H9 (cell line): ENCODE results near the gene ANKRD53. TPM values are rescaled to one million over a fixed set of nuclear protein-coding genes. Genes with fewer than 3 reads are reported as not detected.

Source experiments
- DNase-seq: peaks from one replicate; pipeline ENCODE4 v3.0.0-alpha.2; 2017
- H2AFZ ChIP-seq: one replicate; pipeline ENCODE4 v1.6.1; 2013; ENCODE audit warnings: mild to moderate bottlenecking, low read length, control low read depth, moderate library complexity
- H2AK5ac ChIP-seq: 2 replicates; pipeline ENCODE4 v1.6.1; 2013; ENCODE audit warnings: low read length, control low read depth, mixed read lengths; ENCODE audit not compliant: insufficient read length
- H2BK120ac ChIP-seq: one replicate; pipeline ENCODE4 v1.6.1; 2013; ENCODE audit warnings: low read depth, mild to moderate bottlenecking, low read length, control low read depth, inconsistent platforms; ENCODE audit not compliant: poor library complexity, severe bottlenecking
- H2BK12ac ChIP-seq: 2 replicates; pipeline ENCODE4 v1.6.1; 2013; ENCODE audit warnings: low read length, control low read depth, mixed read lengths, low read depth; ENCODE audit not compliant: insufficient read length
- H2BK15ac ChIP-seq: 2 replicates; pipeline ENCODE4 v1.6.1; 2013; ENCODE audit warnings: low read depth, low read length, control low read depth
- H2BK20ac ChIP-seq: one replicate; pipeline ENCODE4 v1.6.1; 2013; ENCODE audit warnings: low read depth, mild to moderate bottlenecking, low read length, control low read depth, inconsistent platforms; ENCODE audit not compliant: poor library complexity, severe bottlenecking
- H2BK5ac ChIP-seq: 2 replicates; pipeline ENCODE4 v1.6.1; 2013; ENCODE audit warnings: low read length, control low read depth, mixed read lengths; ENCODE audit not compliant: insufficient read length
- H3K14ac ChIP-seq: 2 replicates; pipeline ENCODE4 v1.6.1; 2013; ENCODE audit warnings: low read length, control low read depth; ENCODE audit not compliant: insufficient read depth
- H3K18ac ChIP-seq: 2 replicates; pipeline ENCODE4 v1.6.1; 2013; ENCODE audit warnings: low read depth, mild to moderate bottlenecking, mixed read lengths, low read length, control low read depth; ENCODE audit not compliant: insufficient read length
- H3K23ac ChIP-seq: 2 replicates; pipeline ENCODE4 v1.6.1; 2013; ENCODE audit warnings: low read length, control low read depth, mixed read lengths, low read depth; ENCODE audit not compliant: insufficient read length
- H3K23me2 ChIP-seq: 2 replicates; pipeline ENCODE4 v1.6.1; 2013; ENCODE audit warnings: low read depth, mild to moderate bottlenecking, mixed read lengths, low read length, control low read depth; ENCODE audit not compliant: insufficient read length, poor library complexity, severe bottlenecking
- H3K27ac ChIP-seq: 2 replicates; pipeline ENCODE4 v1.5.1; 2013; ENCODE audit warnings: low read length, control low read depth, mixed read lengths, low read depth; ENCODE audit not compliant: insufficient read length
- H3K27me3 ChIP-seq: 2 replicates; pipeline ENCODE4 v1.6.1; 2013; ENCODE audit warnings: low read length, control low read depth, inconsistent platforms; ENCODE audit not compliant: insufficient read depth
- H3K4ac ChIP-seq: 2 replicates; pipeline ENCODE4 v1.6.1; 2013; ENCODE audit warnings: low read depth, mild to moderate bottlenecking, control low read depth, inconsistent platforms, low read length, moderate library complexity
- H3K4me1 ChIP-seq: 2 replicates; pipeline ENCODE4 v1.6.1; 2013; ENCODE audit warnings: low read length, control low read depth, inconsistent platforms; ENCODE audit not compliant: insufficient read depth
- H3K4me2 ChIP-seq: 2 replicates; pipeline ENCODE4 v1.6.1; 2013; ENCODE audit warnings: low read length, control low read depth, mixed read lengths; ENCODE audit not compliant: insufficient read length, insufficient read depth
- H3K56ac ChIP-seq: 2 replicates; pipeline ENCODE4 v1.6.1; 2013; ENCODE audit warnings: low read depth, mild to moderate bottlenecking, mixed read lengths, low read length, control low read depth; ENCODE audit not compliant: insufficient read length
- H3K79me1 ChIP-seq: 2 replicates; pipeline ENCODE4 v1.6.1; 2013; ENCODE audit warnings: low read depth, mild to moderate bottlenecking, moderate library complexity, low read length, control low read depth, inconsistent platforms; ENCODE audit not compliant: insufficient read depth, poor library complexity, severe bottlenecking
- H3K79me2 ChIP-seq: 2 replicates; pipeline ENCODE4 v1.6.1; 2013; ENCODE audit warnings: low read length, control low read depth, inconsistent platforms; ENCODE audit not compliant: insufficient read depth
- H3K9ac ChIP-seq: 2 replicates; pipeline ENCODE4 v1.6.1; 2013; ENCODE audit warnings: low read length, control low read depth, mixed read lengths; ENCODE audit not compliant: insufficient read length; ENCODE audit errors: extremely low read depth
- H3K9me3 ChIP-seq: one replicate; pipeline ENCODE4 v1.6.1; 2013; ENCODE audit warnings: low read depth, low read length, inconsistent platforms; ENCODE audit not compliant: control insufficient read depth
- H3T11ph ChIP-seq: one replicate; pipeline ENCODE4 v1.6.1; 2013; ENCODE audit warnings: mild to moderate bottlenecking, low read length, control low read depth, inconsistent platforms
- H4K20me1 ChIP-seq: one replicate; pipeline ENCODE4 v1.6.1; 2013; ENCODE audit not compliant: control insufficient read depth, insufficient read length, insufficient read depth
- H4K5ac ChIP-seq: 2 replicates; pipeline ENCODE4 v1.6.1; 2013; ENCODE audit warnings: low read depth, mild to moderate bottlenecking, mixed read lengths, low read length, control low read depth; ENCODE audit not compliant: insufficient read length
- H4K8ac ChIP-seq: replicated peaks from 2 replicates; pipeline ENCODE4 v1.6.1; 2013; ENCODE audit warnings: low read length, control low read depth, mixed read lengths, low read depth; ENCODE audit not compliant: insufficient read length
- H4K91ac ChIP-seq: 2 replicates; pipeline ENCODE4 v1.6.1; 2013; ENCODE audit warnings: low read depth, mild to moderate bottlenecking, moderate library complexity, mixed read lengths, low read length, control low read depth; ENCODE audit not compliant: insufficient read length
- H3K27ac Mint-ChIP-seq, 3 experiments: 2 replicates in 2 of 3; 3 replicates in 1 of 3; pipeline ENCODE4 v1.8.0; 2020 to 2021; ENCODE audit warnings: mixed read lengths in 3 of 3, mild to moderate bottlenecking in 1 of 3, moderate library complexity in 1 of 3
- H3K27me3 Mint-ChIP-seq: 2 replicates; pipeline ENCODE4 v1.8.0; 2021; ENCODE audit warnings: low read depth, mild to moderate bottlenecking, moderate library complexity, mixed read lengths
- H3K36me3 Mint-ChIP-seq, 3 experiments: 2 replicates in 2 of 3; 3 replicates in 1 of 3; pipeline ENCODE4 v1.8.0; 2020 to 2021; ENCODE audit warnings: low read depth in 3 of 3, mixed read lengths in 3 of 3; ENCODE audit not compliant: insufficient read depth in 1 of 3
- H3K4me1 Mint-ChIP-seq, 2 experiments: 2 replicates each; pipeline ENCODE4 v1.8.0; 2020; ENCODE audit warnings: mixed read lengths in 2 of 2
- H3K4me3 Mint-ChIP-seq, 2 experiments: 2 replicates in 1 of 2; 3 replicates in 1 of 2; pipeline ENCODE4 v1.8.0; 2020 to 2021; ENCODE audit warnings: mild to moderate bottlenecking in 2 of 2, mixed read lengths in 2 of 2, moderate library complexity in 1 of 2
- H3K9me3 Mint-ChIP-seq, 2 experiments: 2 replicates in 1 of 2; 3 replicates in 1 of 2; pipeline ENCODE4 v1.8.0; 2020; ENCODE audit warnings: mild to moderate bottlenecking in 2 of 2, mixed read lengths in 2 of 2, moderate library complexity in 1 of 2
- CTCF ChIP-seq: fragments of 200-600 bp; sonication (generic); conservative IDR thresholded peaks from 3 replicates; pipeline ENCODE4 v1.8.0; 2021; ENCODE audit warnings: antibody characterized with exemption, mild to moderate bottlenecking
- WGBS: extraction: QIAGEN DNeasy Blood & Tissue Kit; methylation state at CpG from one replicate; pipeline ENCODE4 v1.1.7; 2013; ENCODE audit warnings: missing lambda C conversion rate, low lambda C conversion rate, mixed read lengths; ENCODE audit not compliant: insufficient read length; ENCODE audit errors: extremely low coverage; 5-methylcytosine and 5-hydroxymethylcytosine counted together
- total RNA-seq: library from RNA; stranded (reverse); gene quantifications from 2 replicates; pipeline ENCODE4 v1.2.1, GENCODE V29; 2021

Gene ANKRD53
- total RNA-seq, 1 experiment from 2014 or later = 0.28 TPM

DNA sequence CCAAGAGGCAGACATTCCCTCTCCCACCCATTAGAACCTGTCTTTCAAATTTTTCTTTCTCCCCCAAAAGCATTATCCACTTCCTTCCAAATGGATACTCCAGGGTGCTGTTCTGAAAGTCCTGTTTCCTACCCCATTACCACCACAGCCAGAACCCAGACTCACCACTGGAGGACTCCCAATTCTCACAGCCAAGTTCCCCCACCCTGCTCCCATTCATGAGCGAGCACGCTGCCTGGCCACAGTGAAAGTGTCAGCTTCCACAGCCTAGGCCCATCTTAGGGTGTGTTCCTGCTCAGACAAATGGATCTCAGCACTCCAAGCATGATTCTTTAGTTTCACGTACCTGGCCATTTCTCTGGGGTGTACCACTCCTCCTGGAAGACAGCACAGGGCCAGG lies 3.8 kb upstream of the ANKRD53 start:
- Histone ChIP-seq H3K9me3 (no peaks in the 10 kb centered on the region), H3K4me2 (no peak overlapping the region), H4K20me1 (no peaks in the 10 kb centered on the region), H3K18ac (no peak overlapping the region), H4K91ac (no peak overlapping the region), H2BK15ac (no peak overlapping the region), H3K14ac (no peak overlapping the region; the same call in 1 of the 2 replicates), H2BK5ac (no peak overlapping the region), H3K4ac (no peak overlapping the region), H3K56ac (no peak overlapping the region), H4K8ac (no peak overlapping the region), H4K5ac (no peak overlapping the region), H2AK5ac (no peak overlapping the region), H3K9ac (no peak overlapping the region), H3K4me1 (no peaks in the 10 kb centered on the region), H3K27me3 (peaks cover 2% of the 10 kb centered on the region; the same call in 1 of the 2 replicates), H3K23ac (no peak overlapping the region), H3K27ac (no peak overlapping the region), H2BK12ac (no peak overlapping the region), H2AFZ (no peak overlapping the region), H3K79me2 (no peaks in the 10 kb centered on the region), H3K23me2 (peaks cover 7% of the 10 kb centered on the region), H2BK120ac (no peak overlapping the region), H3K79me1 (no peaks in the 10 kb centered on the region), H2BK20ac (no peak overlapping the region), H3T11ph (no peak overlapping the region)
- Mint-ChIP-seq H3K36me3 (no peaks in the 10 kb centered on the region), H3K9me3 (no peaks in the 10 kb centered on the region), H3K4me3 (no peak overlapping the region), H3K4me1 (peaks cover 12 to 14% of the 10 kb centered on the region in 2 experiments), H3K27ac (no peak overlapping the region), H3K27me3 (peaks cover 76% of the 10 kb centered on the region)
- no peak for DNase-seq
- no peak for TF ChIP-seq CTCF
- no CpG with 5 or more reads among the region's 3 CpGs for WGBS
